RWPE2 (cell line): ENCODE data around the gene MCM9.

ENCODE experiments used
- ATAC-seq: fragments of 200-7000 bp; cut with Tn5 transposase; 3 replicates; pipeline ENCODE4 v1.9.1; 2021; ENCODE audit warnings: low read depth
- DNase-seq: peaks from one replicate; pipeline ENCODE4 v3.0.0-alpha.2; 2020; ENCODE audit warnings: low spot score
- H3K27ac ChIP-seq: fragments of 450-650 bp; 2 replicates; pipeline ENCODE4 v1.5.1; 2017; ENCODE audit warnings: mild to moderate bottlenecking; ENCODE audit not compliant: poor library complexity, severe bottlenecking
- H3K27me3 ChIP-seq: fragments of 250-450 bp; sonication (Bioruptor Pico); 2 replicates; pipeline ENCODE4 v1.5.1; 2021; ENCODE audit warnings: mild to moderate bottlenecking, moderate library complexity; ENCODE audit not compliant: insufficient read depth, poor library complexity, severe bottlenecking
- H3K36me3 ChIP-seq: fragments of 250-450 bp; sonication (Bioruptor Pico); 2 replicates; pipeline ENCODE4 v1.5.1; 2020; ENCODE audit warnings: low read depth, mild to moderate bottlenecking, moderate library complexity
- H3K4me1 ChIP-seq: fragments of 250-450 bp; sonication (Bioruptor Pico); 2 replicates; pipeline ENCODE4 v1.5.1; 2021; ENCODE audit warnings: mild to moderate bottlenecking, moderate library complexity; ENCODE audit not compliant: insufficient read depth, poor library complexity, severe bottlenecking
- H3K4me3 ChIP-seq: fragments of 250-450 bp; sonication (Bioruptor Pico); 2 replicates; pipeline ENCODE4 v1.5.1; 2021; ENCODE audit warnings: mild to moderate bottlenecking, moderate library complexity; ENCODE audit not compliant: severe bottlenecking
- H3K9me3 ChIP-seq: fragments of 250-450 bp; sonication (Bioruptor Pico); 2 replicates; pipeline ENCODE4 v1.5.1; 2021; ENCODE audit warnings: mild to moderate bottlenecking, moderate library complexity; ENCODE audit not compliant: severe bottlenecking
- CTCF ChIP-seq: fragments of 450-650 bp; IDR thresholded peaks from one replicate; pipeline ENCODE4 v1.5.1; 2017; ENCODE audit warnings: mild to moderate bottlenecking, moderate library complexity; ENCODE audit not compliant: poor library complexity, severe bottlenecking

The MCM9 gene

DNA sequence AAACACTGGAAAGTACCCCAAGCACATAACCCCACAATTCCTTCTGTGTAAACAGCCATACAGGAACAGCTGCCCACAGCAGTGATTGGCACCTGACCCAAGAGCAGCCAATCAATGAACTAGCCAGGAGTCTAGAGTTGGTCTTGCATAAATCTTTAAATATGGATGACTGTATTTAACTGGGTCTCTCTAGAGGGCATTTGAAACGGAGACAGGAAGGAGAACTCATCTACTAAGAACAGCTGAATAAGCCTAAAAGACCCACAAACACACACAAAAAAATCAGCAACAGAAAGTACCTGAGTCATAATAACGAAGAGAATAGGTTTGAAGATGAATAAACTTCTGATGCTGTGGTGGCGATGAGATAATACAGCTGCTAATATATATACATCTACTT, 90.0 kb downstream of the MCM9 start:
- Histone ChIP-seq H3K27me3 (no peaks in the 10 kb centered on the region), H3K27ac (no peak overlapping the region), H3K36me3 (no peaks in the 10 kb centered on the region), H3K4me3 (no peak overlapping the region), H3K4me1 (no peaks in the 10 kb centered on the region), H3K9me3 (no peaks in the 10 kb centered on the region)
- no peak for TF ChIP-seq CTCF
- ATAC-seq = no peak
- DNase-seq = no peak

DNA sequence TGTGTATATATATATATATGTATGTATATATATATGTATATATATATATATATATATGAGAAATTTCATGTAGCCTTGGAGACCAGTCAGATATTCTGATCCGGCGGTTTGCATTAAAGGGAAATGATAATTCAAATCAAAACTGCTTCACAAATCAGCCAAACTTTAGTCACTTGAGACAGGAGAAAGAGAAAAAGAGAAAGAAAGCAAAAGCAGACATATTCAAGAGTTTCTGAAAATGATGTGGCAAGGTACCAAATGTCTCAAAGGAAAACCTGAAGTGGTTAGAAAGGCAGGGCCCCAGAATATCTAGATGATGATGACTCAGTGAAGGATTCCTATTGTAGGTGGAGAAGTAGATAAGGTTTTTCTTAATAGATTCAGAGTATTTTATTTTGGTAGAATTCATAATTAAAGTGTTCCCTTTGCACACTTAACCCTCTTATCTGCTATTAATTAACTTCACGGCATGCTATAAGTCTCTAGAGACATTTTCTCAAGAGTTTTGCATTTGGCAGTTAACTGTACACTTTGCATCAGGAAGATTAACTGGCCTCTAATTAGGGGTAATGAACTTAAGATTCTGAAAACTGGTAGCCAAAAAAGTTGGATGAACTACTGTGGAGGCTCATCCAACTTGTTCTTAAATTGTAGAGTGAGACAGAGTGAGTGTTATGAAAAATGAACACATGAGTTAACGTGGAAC, 91.1 kb downstream of the MCM9 start:
- no peak for TF ChIP-seq CTCF
- Histone ChIP-seq H3K9me3 (no peaks in the 10 kb centered on the region), H3K27me3 (no peaks in the 10 kb centered on the region), H3K4me3 (no peak overlapping the region), H3K4me1 (no peaks in the 10 kb centered on the region), H3K27ac (no peak overlapping the region), H3K36me3 (no peaks in the 10 kb centered on the region)
- no peak for ATAC-seq
- no peak for DNase-seq

DNA sequence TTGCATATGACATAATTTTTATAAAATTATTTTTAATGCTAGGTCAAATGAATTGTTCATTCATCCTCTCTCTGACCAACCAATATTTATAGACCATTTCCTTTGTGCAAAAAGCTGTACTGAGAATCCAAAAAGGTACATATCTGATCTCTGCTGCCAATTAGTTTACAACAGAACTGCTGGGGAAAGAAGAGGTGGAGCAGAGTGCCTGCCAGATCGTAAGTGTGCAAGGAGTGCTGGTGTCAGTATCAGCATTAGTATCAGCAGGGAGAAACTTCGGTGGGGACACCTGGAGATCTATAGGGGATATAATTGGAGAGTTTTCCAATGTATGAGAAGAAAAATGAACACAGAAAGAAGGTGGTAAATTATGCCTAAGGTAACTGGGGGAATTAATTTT, 104.3 kb downstream of the MCM9 start:
- Histone ChIP-seq H3K4me1 (no peaks in the 10 kb centered on the region), H3K27me3 (no peaks in the 10 kb centered on the region), H3K36me3 (peaks cover 15% of the 10 kb centered on the region), H3K27ac (no peak overlapping the region), H3K9me3 (no peaks in the 10 kb centered on the region), H3K4me3 (no peak overlapping the region)
- ATAC-seq = no peak
- TF ChIP-seq CTCF = no peak
- DNase-seq = no peak

DNA sequence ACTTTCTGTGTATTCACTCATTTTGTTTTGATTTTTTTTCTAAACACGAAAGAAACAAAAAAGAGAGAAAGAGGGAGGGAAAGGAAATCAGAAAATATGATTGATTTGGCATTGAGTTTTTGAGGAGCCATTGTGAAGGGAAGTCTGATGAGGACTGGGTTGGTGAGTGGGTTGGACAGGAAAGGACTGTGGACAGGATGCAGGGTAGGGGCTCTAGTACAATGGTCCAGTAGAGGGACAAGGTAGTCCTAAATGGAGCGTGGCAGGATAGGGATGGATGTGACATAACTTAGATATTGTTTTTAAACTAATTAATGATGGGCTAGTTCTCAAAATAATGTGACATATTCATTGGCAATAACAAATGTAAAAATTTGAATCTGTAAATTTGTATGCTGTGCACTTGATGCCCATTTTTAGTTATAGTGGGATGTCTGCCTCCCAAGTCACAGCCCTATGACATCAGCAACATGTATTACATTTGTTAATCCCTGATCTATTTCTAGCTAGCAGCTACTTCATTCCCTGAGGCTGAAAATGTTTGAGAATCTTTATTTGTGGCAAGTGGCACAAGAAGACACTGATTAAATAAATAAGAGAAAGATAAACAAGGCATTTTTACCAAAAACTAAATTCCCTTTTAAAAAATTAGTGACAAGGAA, 105.0 kb downstream of the MCM9 start:
- Histone ChIP-seq H3K4me1 (no peaks in the 10 kb centered on the region), H3K27ac (no peak overlapping the region), H3K36me3 (peaks cover 16% of the 10 kb centered on the region), H3K9me3 (no peaks in the 10 kb centered on the region), H3K27me3 (no peaks in the 10 kb centered on the region), H3K4me3 (no peak overlapping the region)
- TF ChIP-seq CTCF = no peak
- no peak for DNase-seq
- ATAC-seq = no peak

DNA sequence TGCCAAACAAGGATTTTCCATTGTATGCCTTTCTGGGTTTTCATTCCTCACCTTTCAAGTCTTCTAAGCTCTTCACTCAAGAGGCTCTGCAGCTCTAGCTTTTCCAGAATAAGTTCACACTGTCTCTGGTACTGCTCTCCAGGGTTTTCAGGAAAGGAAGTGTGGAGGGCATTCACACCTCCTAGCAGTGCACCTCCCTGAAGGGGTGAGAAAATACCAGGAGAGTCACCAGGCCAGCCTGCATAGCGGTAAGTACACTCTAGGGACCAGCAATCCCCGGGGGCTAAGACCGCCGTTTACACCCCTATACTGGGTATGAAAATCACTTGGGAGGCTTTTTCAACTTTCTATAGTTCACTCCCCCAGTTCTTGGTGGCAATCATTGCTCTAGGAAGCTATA, 108.9 kb downstream of the MCM9 start:
- H3K4me1 ChIP-seq = no peaks in the 10 kb centered on the region
- peaks cover 18% of the 10 kb centered on the region for H3K36me3 ChIP-seq
- no peaks in the 10 kb centered on the region for H3K27me3 ChIP-seq
- DNase-seq (no peak), ATAC-seq (no peak)
- no peak for TF ChIP-seq CTCF
- no peak overlapping the region for H3K4me3 ChIP-seq
- H3K27ac ChIP-seq = no peak overlapping the region
- no peaks in the 10 kb centered on the region for H3K9me3 ChIP-seq
